Measurements from ENCODE around the gene PYGL.

Gene PYGL

GRCh38 chr14:50892255-50892654 is 52.0 kb downstream of the PYGL start:
- no peak for TF ChIP-seq CTCF (conservative IDR thresholded peaks at IDR 0.05; ENCODE audit: control insufficient read depth, insufficient read depth, low read depth, low read length)
- DNase-seq (ENCODE audit: low read depth) = no peak
- H3K4me3 ChIP-seq (ENCODE audit: control insufficient read depth, low read depth, low read length) = no peak overlapping the region

GRCh38 chr14:50887476-50887875 is 56.8 kb downstream of the PYGL start:
- DNase-seq (ENCODE audit: low read depth) = no peak

GRCh38 chr14:50883827-50884197 is 60.5 kb downstream of the PYGL start:
- DNase-seq (ENCODE audit: low read depth) = no peak
- TF ChIP-seq CTCF (conservative IDR thresholded peaks at IDR 0.05; ENCODE audit: control insufficient read depth, insufficient read depth, low read depth, low read length) = no peak
- H3K4me3 ChIP-seq (ENCODE audit: control insufficient read depth, low read depth, low read length) = no peak overlapping the region

More at GRCh38 chr14:50887476-50887875, 56.8 kb downstream of the PYGL start:
- no peak overlapping the region for H3K4me3 ChIP-seq (ENCODE audit: control insufficient read depth, low read depth, low read length)
- TF ChIP-seq CTCF (conservative IDR thresholded peaks at IDR 0.05; ENCODE audit: control insufficient read depth, insufficient read depth, low read depth, low read length) = no peak

- no peak for TF ChIP-seq CTCF (conservative IDR thresholded peaks at IDR 0.05; ENCODE audit: control insufficient read depth, insufficient read depth, low read depth, low read length)
- no peak for DNase-seq (ENCODE audit: low read depth)
- no peak overlapping the region for H3K4me3 ChIP-seq (ENCODE audit: control insufficient read depth, low read depth, low read length)
These were observed 61.1 kb downstream of the PYGL start for GRCh38 chr14:50882932-50883826.

- peak; percentile 70 for DNase-seq (ENCODE audit: low read depth)
- no peak overlapping the region for H3K4me3 ChIP-seq (ENCODE audit: control insufficient read depth, low read depth, low read length)
- no peak for TF ChIP-seq CTCF (conservative IDR thresholded peaks at IDR 0.05; ENCODE audit: control insufficient read depth, insufficient read depth, low read depth, low read length)
These were observed 68.8 kb downstream of the PYGL start for GRCh38 chr14:50875359-50876070.

- no peak for TF ChIP-seq CTCF (conservative IDR thresholded peaks at IDR 0.05; ENCODE audit: control insufficient read depth, insufficient read depth, low read depth, low read length)
- H3K4me3 ChIP-seq (ENCODE audit: control insufficient read depth, low read depth, low read length) = no peak overlapping the region
- DNase-seq (ENCODE audit: low read depth) = no peak
These were observed 69.5 kb downstream of the PYGL start for GRCh38 chr14:50874757-50875156.
